Panc1 (cell line): ENCODE results near the gene RAPSN.

ENCODE experiments used
- CTCF ChIP-seq: fragments of 450-650 bp; IDR thresholded peaks from 2 replicates; pipeline ENCODE4 v1.5.1; 2017; ENCODE audit warnings: mild to moderate bottlenecking
- POLR2AphosphoS5 ChIP-seq: IDR thresholded peaks from 2 replicates; pipeline ENCODE4 v1.6.1; 2012; ENCODE audit warnings: mild to moderate bottlenecking, low read depth, low read length, moderate library complexity
- REST ChIP-seq, 2 experiments: IDR thresholded peaks; 2 replicates each; pipeline ENCODE4 v1.6.1; 2011 to 2012; ENCODE audit warnings: low read depth in 2 of 2, control low read depth in 1 of 2, low read length in 1 of 2, mild to moderate bottlenecking in 1 of 2, moderate library complexity in 1 of 2; ENCODE audit not compliant: insufficient read depth in 1 of 2
- SIN3A ChIP-seq: IDR thresholded peaks from 2 replicates; pipeline ENCODE4 v1.6.1; 2012; ENCODE audit warnings: low read depth, mild to moderate bottlenecking, low read length, moderate library complexity, borderline replicate concordance; ENCODE audit not compliant: insufficient read depth
- TCF7L2 ChIP-seq: IDR thresholded peaks from 2 replicates; pipeline ENCODE4 v1.6.1; 2011; ENCODE audit warnings: mild to moderate bottlenecking, low read depth, low read length, inconsistent platforms

- no peak for TF ChIP-seq CTCF
- no peak for TF ChIP-seq SIN3A
- no peak for TF ChIP-seq POLR2AphosphoS5
- TF ChIP-seq REST (IDR thresholded peaks at IDR 0.05; ENCODE audit: insufficient read depth in 1 of 2, low read depth in 2 of 2, low read length in 1 of 2), result no peak
- TF ChIP-seq TCF7L2, result no peak
Observed at GRCh38 chr11:47435687-47436086, 13.2 kb downstream of the RAPSN start.
